Measurements from ENCODE around the gene PSMD9. TPM values are rescaled to one million over a fixed set of nuclear protein-coding genes. Genes with fewer than 3 reads are reported as not detected.
A peak's percentile ranks its signal among the peaks of the same experiment; 100 is the strongest.

PSMD9 gene
- total RNA-seq, 1 experiment from 2014 or later: 241 TPM

- intact Hi-C loops (cut with micrococcal nuclease): no loop called here
- no TSS peak for BruUV-seq (replicated peaks)
Observed at GRCh38 chr12:121932176-121932536, 43.6 kb downstream of the PSMD9 start.

GRCh38 chr12:121932914-121933521, 44.4 kb downstream of the PSMD9 start:
- intact Hi-C loops (cut with micrococcal nuclease): no loop called here
- ATAC-seq (no peak), DNase-seq (no peak)
- Histone ChIP-seq H3K27me3 (ENCODE audit: low read length) (no peaks in the 10 kb centered on the region), H3K79me2 (ENCODE audit: low read length) (no peaks in the 10 kb centered on the region), H3K9me3 (ENCODE audit: low read length) (no peaks in the 10 kb centered on the region), H2AFZ (ENCODE audit: low read length) (no peak overlapping the region), H3F3A (ENCODE audit: low read length, unreplicated experiment) (no peaks in the 10 kb centered on the region), H3K9me2 (replicated peaks; ENCODE audit: low read length) (no peaks in the 10 kb centered on the region), H3K4me3 (ENCODE audit: low read length) (no peak overlapping the region), H3K4me1 (ENCODE audit: insufficient read depth, low read length) (no peaks in the 10 kb centered on the region), H3K9ac (ENCODE audit: low read length) (no peak overlapping the region), H3K27ac (ENCODE audit: low read length) (no peak overlapping the region), H3K4me2 (ENCODE audit: low read length) (no peak overlapping the region), H3K36me3 (ENCODE audit: low read depth, low read length) (0 out of 2 replicates have a peak, but pooled peaks cover 3% of the 10 kb centered on the region), H4K20me1 (ENCODE audit: low read length) (no peaks in the 10 kb centered on the region)
- CTCF ChIA-PET: no interaction called here
- TF ChIP-seq EZH2phosphoT487 (IDR thresholded peaks at IDR 0.05; ENCODE audit: borderline replicate concordance, low read length) (no peak), CTCF (conservative IDR thresholded peaks at IDR 0.05; ENCODE audit: low read depth, low read length) (no peak), EZH2 (IDR thresholded peaks at IDR 0.05; ENCODE audit: low read length, unreplicated experiment) (no peak)
- POLR2A ChIA-PET (ENCODE audit: unreplicated experiment): no interaction called here
- BruUV-seq (replicated peaks): no TSS peak

More at GRCh38 chr12:121932176-121932536, 43.6 kb downstream of the PSMD9 start:
- 0 out of 2 replicates have a peak, but pooled peaks cover 3% of the 10 kb centered on the region for H3K36me3 ChIP-seq (ENCODE audit: low read depth, low read length)
- H3K4me3 ChIP-seq (ENCODE audit: low read length): no peak overlapping the region
- ChIA-PET CTCF (no interaction called here), POLR2A (ENCODE audit: unreplicated experiment) (no interaction called here)
- ATAC-seq (no peak), DNase-seq (no peak)
- no peak overlapping the region for H3K4me2 ChIP-seq (ENCODE audit: low read length)
- H2AFZ ChIP-seq (ENCODE audit: low read length): no peak overlapping the region
- no peaks in the 10 kb centered on the region for H3K9me2 ChIP-seq (replicated peaks; ENCODE audit: low read length)
- no peaks in the 10 kb centered on the region for H3F3A ChIP-seq (ENCODE audit: low read length, unreplicated experiment)
- H3K9me3 ChIP-seq (ENCODE audit: low read length): no peaks in the 10 kb centered on the region
- TF ChIP-seq EZH2phosphoT487 (IDR thresholded peaks at IDR 0.05; ENCODE audit: borderline replicate concordance, low read length) (no peak), CTCF (conservative IDR thresholded peaks at IDR 0.05; ENCODE audit: low read depth, low read length) (no peak), EZH2 (IDR thresholded peaks at IDR 0.05; ENCODE audit: low read length, unreplicated experiment) (no peak)
- no peaks in the 10 kb centered on the region for H3K79me2 ChIP-seq (ENCODE audit: low read length)
- H3K27me3 ChIP-seq (ENCODE audit: low read length): no peaks in the 10 kb centered on the region
- no peaks in the 10 kb centered on the region for H4K20me1 ChIP-seq (ENCODE audit: low read length)
- H3K27ac ChIP-seq (ENCODE audit: low read length): no peak overlapping the region
- no peaks in the 10 kb centered on the region for H3K4me1 ChIP-seq (ENCODE audit: insufficient read depth, low read length)
- H3K9ac ChIP-seq (ENCODE audit: low read length): no peak overlapping the region

GRCh38 chr12:121933522-121934308, 45.1 kb downstream of the PSMD9 start:
- no peaks in the 10 kb centered on the region for H3K4me1 ChIP-seq (ENCODE audit: insufficient read depth, low read length)
- H3F3A ChIP-seq (ENCODE audit: low read length, unreplicated experiment): no peaks in the 10 kb centered on the region
- H3K36me3 ChIP-seq (ENCODE audit: low read depth, low read length): 0 out of 2 replicates have a peak, but pooled peaks cover 3% of the 10 kb centered on the region
- H4K20me1 ChIP-seq (ENCODE audit: low read length): no peaks in the 10 kb centered on the region
- H3K27ac ChIP-seq (ENCODE audit: low read length): no peak overlapping the region
- H3K9me3 ChIP-seq (ENCODE audit: low read length): no peaks in the 10 kb centered on the region
- no peaks in the 10 kb centered on the region for H3K79me2 ChIP-seq (ENCODE audit: low read length)
- H2AFZ ChIP-seq (ENCODE audit: low read length): no peak overlapping the region
- ATAC-seq (peak; percentile 59), DNase-seq (no peak)
- H3K4me3 ChIP-seq (ENCODE audit: low read length): no peak overlapping the region
- H3K9me2 ChIP-seq (replicated peaks; ENCODE audit: low read length): no peaks in the 10 kb centered on the region
- intact Hi-C loops (cut with micrococcal nuclease): no loop called here
- ChIA-PET CTCF (no interaction called here), POLR2A (ENCODE audit: unreplicated experiment) (no interaction called here)
- BruUV-seq (replicated peaks): no TSS peak
- H3K9ac ChIP-seq (ENCODE audit: low read length): no peak overlapping the region
- TF ChIP-seq EZH2 (IDR thresholded peaks at IDR 0.05; ENCODE audit: low read length, unreplicated experiment): no peak
- TF ChIP-seq CTCF (conservative IDR thresholded peaks at IDR 0.05; ENCODE audit: low read depth, low read length): 0 out of 2 replicates have a peak, but pooled peaks have one; percentile 10
- no peak for TF ChIP-seq EZH2phosphoT487 (IDR thresholded peaks at IDR 0.05; ENCODE audit: borderline replicate concordance, low read length)
- H3K27me3 ChIP-seq (ENCODE audit: low read length): no peaks in the 10 kb centered on the region
- no peak overlapping the region for H3K4me2 ChIP-seq (ENCODE audit: low read length)
